ENCODE data around the gene APBA3. TPM values are rescaled to one million over a fixed set of nuclear protein-coding genes. Genes with fewer than 3 reads are reported as not detected.

Gene APBA3
- total and polyA plus RNA-seq, 2 experiments from 2014 or later: 17.2 to 31.8 TPM

- H3K36me3 Mint-ChIP-seq (ENCODE audit: low read depth): no peaks in the 10 kb centered on the region; the same call in 2 of the 3 replicates
- H3K27ac ChIP-seq (ENCODE audit: low read depth): no peak overlapping the region
- TF ChIP-seq CTCF (conservative IDR thresholded peaks at IDR 0.05; ENCODE audit: low read depth in 2 of 2): no peak
- TF ChIP-seq ZNF114 (CRISPR knock-in tag; IDR thresholded peaks at IDR 0.05): no peak
- TF ChIP-seq EZH2phosphoT487 (IDR thresholded peaks at IDR 0.05; ENCODE audit: unreplicated experiment): no peak
- no peak for TF ChIP-seq POLR2AphosphoS5 (IDR thresholded peaks at IDR 0.05; ENCODE audit: low read depth)
- DNase-seq (ENCODE audit: low spot score) (no peak), ATAC-seq (no peak)
- H3K4me3 ChIP-seq: no peak overlapping the region
- H3K9me2 ChIP-seq (ENCODE audit: insufficient read depth): no peaks in the 10 kb centered on the region
- H3K4me3 Mint-ChIP-seq: no peak overlapping the region
- no peak overlapping the region for H3K4me2 ChIP-seq
- H3K4me1 Mint-ChIP-seq: no peaks in the 10 kb centered on the region
- no peaks in the 10 kb centered on the region for H3K79me2 ChIP-seq (replicated peaks; ENCODE audit: insufficient read depth)
- no peaks in the 10 kb centered on the region; the same call in 1 of the 2 replicates for H3K4me1 ChIP-seq (ENCODE audit: insufficient read depth)
- H2AFZ ChIP-seq: no peak overlapping the region
- peaks cover 19% of the 10 kb centered on the region for H3K27me3 Mint-ChIP-seq (ENCODE audit: insufficient read depth, low read depth, poor library complexity)
- peaks cover 15% of the 10 kb centered on the region for H3K9me3 Mint-ChIP-seq
- peaks cover 9% of the 10 kb centered on the region; the same call in 1 of the 2 replicates for H3F3A ChIP-seq (replicated peaks; ENCODE audit: low read depth)
- H3K27ac Mint-ChIP-seq: no peak overlapping the region
- H4K20me1 ChIP-seq (replicated peaks; ENCODE audit: insufficient read depth): no peaks in the 10 kb centered on the region
- no peaks in the 10 kb centered on the region for H3K36me3 ChIP-seq (ENCODE audit: insufficient read depth)
- peaks cover 14% of the 10 kb centered on the region; the same call in 1 of the 2 replicates for H3K27me3 ChIP-seq (ENCODE audit: insufficient read depth)
Observed at GRCh38 chr19:3798137-3798536, 36.6 kb upstream of the APBA3 start.

DNA sequence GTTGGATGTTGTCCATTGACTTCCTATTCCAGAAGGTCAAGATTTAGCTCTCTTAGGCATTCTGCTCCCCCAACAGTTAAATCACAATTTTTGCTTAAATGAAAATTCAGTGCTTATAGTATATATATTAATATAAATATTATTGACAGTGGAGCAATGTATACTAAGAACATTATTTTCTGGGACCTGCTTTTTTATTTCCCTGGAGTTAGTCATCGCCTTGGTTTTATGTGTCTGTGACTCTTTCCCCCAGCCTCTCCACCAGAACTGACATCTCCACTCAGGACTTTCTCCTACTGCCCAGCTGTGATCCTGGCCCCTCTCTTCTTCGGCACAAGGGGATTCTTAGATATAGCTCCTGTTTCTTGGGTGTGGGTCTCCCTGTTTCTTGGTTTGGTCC is 34.9 kb upstream of the APBA3 start:
- Histone ChIP-seq H3F3A (replicated peaks; ENCODE audit: low read depth) (no peaks in the 10 kb centered on the region), H3K36me3 (ENCODE audit: insufficient read depth) (no peaks in the 10 kb centered on the region), H3K4me3 (no peak overlapping the region), H3K4me2 (no peak overlapping the region), H2AFZ (no peak overlapping the region), H3K79me2 (replicated peaks; ENCODE audit: insufficient read depth) (no peaks in the 10 kb centered on the region), H3K4me1 (ENCODE audit: insufficient read depth) (no peaks in the 10 kb centered on the region), H3K27me3 (ENCODE audit: insufficient read depth) (peaks cover 8% of the 10 kb centered on the region; the same call in 1 of the 2 replicates), H4K20me1 (replicated peaks; ENCODE audit: insufficient read depth) (no peaks in the 10 kb centered on the region), H3K27ac (ENCODE audit: low read depth) (no peak overlapping the region), H3K9me2 (ENCODE audit: insufficient read depth) (no peaks in the 10 kb centered on the region)
- Mint-ChIP-seq H3K27me3 (ENCODE audit: insufficient read depth, low read depth, poor library complexity) (peaks cover 15% of the 10 kb centered on the region), H3K4me1 (no peaks in the 10 kb centered on the region), H3K9me3 (peaks cover 18% of the 10 kb centered on the region), H3K27ac (no peak overlapping the region), H3K36me3 (ENCODE audit: low read depth) (no peaks in the 10 kb centered on the region; the same call in 2 of the 3 replicates), H3K4me3 (no peak overlapping the region)
- no peak for ATAC-seq
- TF ChIP-seq CTCF (conservative IDR thresholded peaks at IDR 0.05; ENCODE audit: low read depth in 2 of 2) (no peak), ZNF331 (CRISPR knock-in tag; IDR thresholded peaks at IDR 0.05; ENCODE audit: low read depth) (no peak), JUNB (IDR thresholded peaks at IDR 0.05; ENCODE audit: unreplicated experiment) (no peak), STAT1 (IDR thresholded peaks at IDR 0.05; ENCODE audit: unreplicated experiment) (no peak), EZH2phosphoT487 (IDR thresholded peaks at IDR 0.05; ENCODE audit: unreplicated experiment) (no peak), ZNF114 (CRISPR knock-in tag; IDR thresholded peaks at IDR 0.05) (no peak)
- TF ChIP-seq, protein P1, sequence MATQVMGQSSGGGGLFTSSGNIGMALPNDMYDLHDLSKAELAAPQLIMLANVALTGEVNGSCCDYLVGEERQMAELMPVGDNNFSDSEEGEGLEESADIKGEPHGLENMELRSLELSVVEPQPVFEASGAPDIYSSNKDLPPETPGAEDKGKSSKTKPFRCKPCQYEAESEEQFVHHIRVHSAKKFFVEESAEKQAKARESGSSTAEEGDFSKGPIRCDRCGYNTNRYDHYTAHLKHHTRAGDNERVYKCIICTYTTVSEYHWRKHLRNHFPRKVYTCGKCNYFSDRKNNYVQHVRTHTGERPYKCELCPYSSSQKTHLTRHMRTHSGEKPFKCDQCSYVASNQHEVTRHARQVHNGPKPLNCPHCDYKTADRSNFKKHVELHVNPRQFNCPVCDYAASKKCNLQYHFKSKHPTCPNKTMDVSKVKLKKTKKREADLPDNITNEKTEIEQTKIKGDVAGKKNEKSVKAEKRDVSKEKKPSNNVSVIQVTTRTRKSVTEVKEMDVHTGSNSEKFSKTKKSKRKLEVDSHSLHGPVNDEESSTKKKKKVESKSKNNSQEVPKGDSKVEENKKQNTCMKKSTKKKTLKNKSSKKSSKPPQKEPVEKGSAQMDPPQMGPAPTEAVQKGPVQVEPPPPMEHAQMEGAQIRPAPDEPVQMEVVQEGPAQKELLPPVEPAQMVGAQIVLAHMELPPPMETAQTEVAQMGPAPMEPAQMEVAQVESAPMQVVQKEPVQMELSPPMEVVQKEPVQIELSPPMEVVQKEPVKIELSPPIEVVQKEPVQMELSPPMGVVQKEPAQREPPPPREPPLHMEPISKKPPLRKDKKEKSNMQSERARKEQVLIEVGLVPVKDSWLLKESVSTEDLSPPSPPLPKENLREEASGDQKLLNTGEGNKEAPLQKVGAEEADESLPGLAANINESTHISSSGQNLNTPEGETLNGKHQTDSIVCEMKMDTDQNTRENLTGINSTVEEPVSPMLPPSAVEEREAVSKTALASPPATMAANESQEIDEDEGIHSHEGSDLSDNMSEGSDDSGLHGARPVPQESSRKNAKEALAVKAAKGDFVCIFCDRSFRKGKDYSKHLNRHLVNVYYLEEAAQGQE (IDR thresholded peaks at IDR 0.05; ENCODE audit: unreplicated experiment): no peak
- no peak for DNase-seq (ENCODE audit: low spot score)

Measured in GM23338 (cell line).